ENCODE data around the gene COA1.
"Not testable (repeated sequence)": the region's sequence is repeated elsewhere in the genome, so short reads cannot be mapped to it uniquely, and the experiment has no call there.

COA1 gene

DNA sequence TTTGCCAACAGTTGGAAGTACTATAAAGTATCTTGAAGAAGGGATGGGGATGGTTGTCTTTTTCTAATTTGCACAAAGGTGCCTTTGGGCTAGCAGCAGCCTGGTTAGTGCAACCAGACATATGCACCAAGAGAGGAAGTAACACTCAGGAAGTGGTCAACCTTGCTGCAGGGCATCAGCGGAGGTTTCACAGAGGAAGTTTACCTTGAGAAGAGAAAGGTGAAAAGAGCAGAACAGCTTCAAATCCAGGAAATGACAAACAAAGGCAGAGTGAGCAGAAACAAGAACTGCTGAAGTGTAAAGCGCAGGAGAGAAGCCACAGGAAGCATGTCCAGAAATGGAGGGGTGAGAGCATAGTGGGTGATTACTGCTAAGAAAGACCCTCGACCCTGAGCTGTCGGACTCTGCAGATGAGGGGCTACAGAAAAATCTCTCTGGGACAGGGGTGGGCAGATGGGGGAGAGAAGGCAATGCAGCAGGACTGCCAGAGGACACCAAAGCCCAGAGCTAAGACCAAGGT lies 79.5 kb downstream of the COA1 start:
- DNase-seq, result peak; percentile 29

DNA sequence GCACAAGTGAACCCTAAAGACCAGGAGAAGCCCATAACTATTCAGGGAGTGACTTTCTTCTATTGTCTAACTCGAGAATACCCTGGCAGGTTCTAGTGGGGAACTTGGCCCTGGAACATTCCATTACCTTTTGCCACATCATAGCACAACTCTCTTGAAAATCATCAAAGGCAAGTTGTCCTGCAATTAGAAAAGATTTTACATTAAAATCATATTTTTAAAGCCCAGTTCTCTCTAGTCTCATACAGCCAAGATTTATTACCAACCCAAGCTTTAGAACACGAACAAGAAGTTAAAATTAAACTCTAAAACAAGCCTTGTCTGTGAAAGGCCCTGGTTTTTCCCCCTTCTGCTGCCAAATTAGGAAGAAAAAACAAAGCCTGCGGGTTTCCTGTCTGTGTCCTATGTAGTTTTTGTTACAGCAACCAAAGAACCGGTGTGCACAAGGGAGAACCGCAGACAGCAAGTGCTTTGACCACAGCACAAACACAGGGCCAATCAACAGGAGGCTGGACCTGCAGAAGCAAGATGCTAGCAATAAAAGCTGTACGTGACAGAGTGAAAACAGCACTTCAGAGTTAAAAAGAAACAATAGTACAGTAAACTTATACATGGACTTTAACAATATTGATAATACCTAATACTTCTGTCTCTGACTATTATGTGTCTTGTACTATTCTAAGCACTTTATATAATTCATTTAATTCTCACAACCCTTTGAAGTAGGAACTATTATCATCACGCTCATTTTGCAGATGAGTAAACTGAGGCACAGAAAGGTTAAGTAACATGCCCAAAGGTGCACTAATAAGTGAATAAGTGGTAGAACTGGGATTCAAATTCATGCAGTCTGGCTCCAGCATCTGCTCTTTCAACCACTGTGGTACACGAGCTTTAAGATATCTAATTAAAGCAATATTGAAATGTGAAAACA lies 80.6 kb downstream of the COA1 start:
- DNase-seq, result peak; percentile 36

DNA sequence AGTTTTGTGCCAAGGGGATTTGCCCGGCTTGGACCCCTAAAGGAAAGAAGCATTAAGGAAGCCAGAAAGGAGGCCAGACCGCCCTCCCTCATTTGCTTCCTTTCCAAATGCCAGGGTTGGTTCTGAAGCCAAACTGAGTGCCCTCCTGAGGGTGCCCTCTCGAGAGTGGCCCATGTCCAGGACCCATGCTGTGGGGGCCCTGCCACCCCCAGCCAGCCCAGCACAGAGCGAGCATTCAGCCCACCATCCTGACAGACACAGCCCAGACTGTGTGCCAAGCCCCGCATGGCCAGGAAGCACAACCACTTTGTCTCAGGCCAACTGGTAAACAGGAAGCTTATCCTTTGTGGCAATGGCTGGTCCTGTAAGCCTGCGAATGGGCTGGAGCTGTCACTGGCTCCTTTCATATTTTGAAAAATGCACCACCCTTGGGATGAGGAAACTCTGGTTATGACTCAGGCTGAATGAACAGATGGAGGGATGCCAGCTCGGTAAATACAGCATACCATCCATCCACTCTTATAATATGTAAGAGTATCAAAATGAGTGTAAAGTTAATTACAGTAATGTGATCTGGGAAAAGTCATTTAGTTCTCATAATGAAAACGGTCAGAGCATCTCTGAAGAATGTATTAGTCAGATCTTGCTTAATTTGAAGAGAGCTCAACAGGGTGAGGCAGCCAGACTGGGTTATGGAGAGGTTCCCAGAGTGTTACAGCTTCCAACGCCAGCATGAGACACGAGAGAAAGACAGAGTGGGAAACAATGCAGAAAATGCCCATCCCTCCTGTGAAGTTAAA lies 81.5 kb downstream of the COA1 start:
- no peak for DNase-seq

DNA sequence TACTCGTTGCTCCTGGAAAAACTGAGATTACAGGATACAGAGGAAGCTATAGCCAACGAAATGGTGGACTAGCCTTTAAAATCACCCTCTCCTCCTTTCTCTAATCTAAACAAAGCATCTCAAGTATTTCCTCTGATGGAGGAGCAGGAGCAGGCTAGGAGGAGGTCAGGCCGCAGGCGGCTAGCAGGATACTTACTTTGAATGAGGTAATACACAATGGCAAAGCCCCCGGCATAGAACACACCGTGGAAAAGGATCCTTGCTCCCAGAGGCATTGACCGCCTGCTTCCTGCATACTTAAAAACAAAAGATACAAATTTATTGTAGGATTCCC lies 82.0 kb downstream of the COA1 start:
- DNase-seq, result no peak

DNA sequence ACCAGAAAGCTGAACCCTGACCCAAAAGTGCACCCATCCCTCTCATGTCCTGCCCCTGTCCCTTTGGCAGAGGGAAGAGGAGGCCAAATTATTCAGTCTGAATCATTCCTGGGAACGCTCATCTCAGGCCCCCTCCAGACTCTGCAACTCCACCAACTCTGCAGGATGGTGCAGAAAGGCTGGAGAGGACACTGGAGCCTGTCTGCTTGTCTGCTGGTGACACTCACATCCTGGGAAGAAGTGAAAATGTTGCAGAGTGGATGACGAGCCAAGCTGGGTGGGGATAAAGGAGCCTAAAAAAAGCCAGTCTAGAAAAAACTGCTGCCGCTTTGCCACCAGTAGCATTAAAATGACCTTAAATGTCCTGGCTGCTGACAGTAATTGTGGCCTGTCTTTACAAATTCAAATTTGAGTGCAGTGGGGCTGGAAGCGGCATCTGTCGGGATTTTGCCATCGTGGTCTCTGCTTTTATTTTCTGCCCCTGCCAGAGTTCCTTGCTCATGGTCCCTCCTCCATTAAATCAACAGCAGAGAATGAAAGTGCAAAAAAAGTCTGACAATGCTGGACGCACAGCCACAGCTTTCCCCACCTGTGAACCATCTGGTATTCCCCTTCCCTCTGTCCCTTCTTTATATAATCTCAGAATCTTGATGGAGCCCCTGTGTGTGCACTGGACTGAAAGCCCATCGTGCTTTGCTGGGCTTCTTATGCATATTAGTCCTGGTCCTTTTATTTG lies 82.6 kb downstream of the COA1 start:
- no peak for DNase-seq

DNA sequence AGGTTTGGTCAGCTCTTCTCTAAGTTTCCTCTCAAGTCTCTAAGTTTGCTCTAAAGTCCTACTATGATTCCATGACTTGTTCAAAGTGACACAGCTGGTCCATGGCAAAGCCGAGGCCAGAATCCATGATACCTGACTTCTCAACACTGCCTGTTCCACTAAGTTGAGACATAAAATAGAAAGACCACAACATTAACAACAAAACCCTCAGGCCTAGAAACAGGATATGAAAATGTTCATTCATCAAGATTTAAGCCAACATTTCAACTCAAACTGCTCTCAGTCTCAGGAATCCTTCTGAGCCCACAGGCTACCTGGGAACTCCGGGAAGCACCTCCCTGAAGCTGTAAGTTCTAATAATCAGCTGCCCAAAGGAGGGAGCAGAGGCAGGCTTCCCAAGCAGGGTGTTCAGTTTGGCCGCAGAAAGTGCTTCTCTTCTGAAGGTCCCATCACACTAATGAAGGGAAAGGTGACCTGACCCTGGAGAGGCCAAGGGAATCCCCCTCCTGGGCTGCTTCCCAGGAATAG lies 83.6 kb downstream of the COA1 start:
- no peak for DNase-seq

DNA sequence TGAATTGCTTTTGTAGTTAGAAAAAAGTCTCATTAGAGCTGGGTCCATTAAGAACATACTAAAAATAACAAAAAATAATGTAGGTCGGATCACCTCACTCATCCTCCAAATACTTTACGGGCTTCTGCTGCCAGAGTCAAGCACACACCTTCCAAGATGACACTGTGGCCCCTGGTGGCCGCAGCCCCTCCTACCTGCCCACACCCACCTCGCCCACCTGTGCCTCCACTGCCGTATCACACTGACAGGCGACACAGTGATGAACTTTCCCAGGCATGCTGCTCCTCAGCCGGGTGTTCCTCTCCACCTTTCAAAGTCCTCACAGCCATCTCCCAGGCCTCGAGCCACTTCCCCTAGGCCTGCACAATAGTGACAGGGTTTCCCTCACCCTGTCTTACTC lies 85.5 kb downstream of the COA1 start:
- DNase-seq, result no peak

DNA sequence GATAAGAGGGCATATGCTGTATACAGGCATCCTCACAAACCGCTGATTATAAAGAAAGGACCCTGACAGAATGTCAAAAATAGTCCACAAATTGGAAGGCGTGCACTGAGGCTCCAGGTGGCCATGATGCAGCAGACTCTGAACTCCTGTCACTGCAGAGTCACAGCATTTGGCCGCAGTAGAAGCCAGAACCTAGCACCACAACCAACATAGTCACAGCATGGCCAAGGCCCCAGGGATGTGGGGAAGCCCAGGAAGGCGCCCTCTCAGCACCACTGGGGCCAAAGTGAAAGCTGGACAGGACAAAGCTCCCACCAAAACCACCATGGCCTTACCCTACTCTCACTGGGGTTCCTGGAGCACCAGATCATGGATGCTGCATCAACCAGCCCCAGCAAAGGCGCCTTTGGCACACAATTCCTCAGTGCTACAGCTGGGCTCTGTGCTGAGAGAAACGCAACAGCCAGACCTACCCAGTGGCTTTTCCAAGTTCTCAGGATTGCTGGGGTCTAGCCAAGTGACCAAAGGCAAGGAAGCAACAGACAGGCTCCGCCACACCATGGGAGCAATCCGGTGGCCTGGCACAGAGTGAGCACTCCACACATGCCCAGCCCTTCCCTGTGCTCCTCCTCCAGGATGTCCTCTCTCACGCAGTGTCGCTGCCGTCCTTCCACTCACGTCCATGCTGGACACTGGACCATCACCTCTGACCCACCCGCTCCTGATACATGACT lies 86.3 kb downstream of the COA1 start:
- DNase-seq, result no peak

DNA sequence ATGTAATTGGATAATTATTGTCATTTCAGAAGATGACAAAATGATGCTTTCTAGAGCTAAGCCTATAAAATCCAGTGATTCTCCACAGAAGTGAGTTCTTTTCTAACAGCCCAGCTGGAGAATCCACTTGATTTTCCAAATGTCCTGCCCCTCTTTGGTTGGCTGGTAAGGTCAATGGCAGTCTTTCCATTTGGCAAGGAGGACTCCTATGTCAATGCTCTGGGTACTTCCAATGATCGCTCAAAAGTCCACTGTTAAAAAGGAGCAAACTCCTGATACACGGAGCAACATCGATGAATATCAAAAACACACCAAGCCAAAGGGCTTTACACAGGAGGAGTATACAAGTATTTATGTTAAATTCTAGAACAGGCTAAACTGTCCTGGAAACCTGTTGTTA lies 88.6 kb downstream of the COA1 start:
- no peak for DNase-seq

DNA sequence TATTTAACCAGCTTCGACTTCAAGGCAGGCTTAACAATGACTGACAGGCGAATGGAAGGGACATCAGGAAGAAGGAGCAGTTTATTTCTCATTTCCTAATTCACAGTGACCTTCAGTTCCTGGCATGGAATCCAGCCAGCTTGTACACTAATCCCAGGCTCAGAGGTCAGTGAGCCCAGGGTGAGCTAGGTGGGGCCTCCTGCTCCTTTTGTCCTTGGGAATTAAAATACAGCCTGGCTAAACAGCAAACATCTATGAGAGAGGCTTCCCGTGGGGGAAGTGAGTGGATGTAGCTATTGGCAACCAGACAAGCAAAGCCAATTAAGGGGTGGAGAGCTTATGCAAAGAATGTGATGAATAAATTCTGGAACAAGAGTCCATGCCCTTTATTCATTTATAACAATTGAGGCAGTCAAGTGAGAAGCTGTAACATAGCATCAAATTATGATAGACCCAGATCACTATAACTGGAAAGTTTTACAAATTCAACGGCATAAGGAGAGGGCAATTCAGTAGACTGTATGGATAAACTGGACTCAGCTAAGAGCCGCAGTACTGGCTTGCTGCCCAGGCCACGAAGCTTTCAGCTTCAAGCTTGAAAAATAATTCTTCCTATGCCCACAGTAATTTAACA lies 89.3 kb downstream of the COA1 start:
- no peak for DNase-seq

DNA sequence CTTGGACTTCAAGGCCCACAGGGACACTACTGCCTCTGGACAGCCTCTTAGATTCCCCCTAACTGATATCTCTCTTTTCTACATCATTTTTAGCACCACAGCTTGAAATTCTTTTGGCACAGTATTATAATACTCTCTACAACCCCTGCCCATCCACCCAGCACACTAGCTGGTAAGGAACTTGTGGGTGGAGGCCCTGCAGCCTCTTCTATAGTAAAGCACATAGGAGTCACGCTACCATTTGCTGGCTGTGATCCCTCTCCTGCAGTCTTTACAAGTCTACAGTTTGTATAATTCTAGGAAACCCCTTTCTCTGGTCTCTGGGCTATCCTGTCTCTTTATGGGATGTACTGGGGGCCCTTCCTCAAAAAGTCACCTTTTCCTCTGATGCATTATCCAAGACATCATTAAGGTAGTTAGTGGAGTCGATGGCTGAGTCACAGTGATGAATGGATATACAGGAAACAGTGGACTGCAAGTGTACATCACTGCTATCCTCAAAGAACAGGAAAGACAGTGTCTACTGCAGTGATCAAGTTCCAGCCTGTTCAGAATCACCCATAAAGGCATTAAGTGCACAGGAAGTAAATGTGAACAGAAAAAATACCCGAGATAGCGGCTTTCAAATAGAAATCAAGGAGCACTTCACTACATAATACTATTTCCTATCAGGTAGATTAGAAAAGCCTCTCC lies 92.1 kb downstream of the COA1 start:
- no peak for DNase-seq

DNA sequence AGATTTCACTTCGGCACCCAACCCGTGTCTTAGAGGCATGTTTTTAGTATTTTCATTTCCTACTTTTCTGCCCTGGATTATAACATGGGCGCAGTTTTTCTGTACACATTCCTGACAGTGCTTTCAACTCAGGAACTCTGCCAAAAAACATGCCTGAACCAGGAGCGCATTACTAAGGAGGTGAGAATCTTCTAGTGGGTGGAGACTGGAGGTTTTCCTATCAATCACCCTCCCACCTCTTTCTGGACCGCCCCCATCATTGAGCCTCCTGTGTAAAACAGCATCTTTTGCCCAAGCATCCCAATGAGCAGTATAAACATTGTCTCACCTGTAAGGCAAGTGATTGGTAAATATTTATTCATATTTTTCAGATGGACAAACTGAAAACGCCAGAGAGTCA lies 93.2 kb downstream of the COA1 start:
- DNase-seq, result no peak

DNA sequence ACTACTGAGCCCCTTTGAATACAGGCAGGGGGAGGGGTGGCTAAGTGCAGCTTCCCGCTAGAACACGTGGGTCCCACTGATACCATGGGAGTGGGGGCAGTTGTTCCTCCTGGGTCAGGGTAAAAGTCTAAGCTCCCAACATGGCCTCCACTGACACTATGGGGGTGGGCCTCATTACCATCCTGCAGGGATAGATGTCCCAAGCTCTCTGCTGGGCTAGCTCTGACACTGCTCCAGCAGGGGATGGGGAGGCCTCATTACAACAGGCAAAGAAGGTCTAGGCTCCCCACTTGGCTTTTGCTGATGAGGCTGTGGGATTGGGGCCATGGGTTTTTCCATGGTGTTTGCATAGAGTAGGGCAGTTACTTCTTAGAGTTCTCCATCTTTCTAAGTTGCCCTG lies 94.9 kb downstream of the COA1 start:
- no peak for DNase-seq

DNA sequence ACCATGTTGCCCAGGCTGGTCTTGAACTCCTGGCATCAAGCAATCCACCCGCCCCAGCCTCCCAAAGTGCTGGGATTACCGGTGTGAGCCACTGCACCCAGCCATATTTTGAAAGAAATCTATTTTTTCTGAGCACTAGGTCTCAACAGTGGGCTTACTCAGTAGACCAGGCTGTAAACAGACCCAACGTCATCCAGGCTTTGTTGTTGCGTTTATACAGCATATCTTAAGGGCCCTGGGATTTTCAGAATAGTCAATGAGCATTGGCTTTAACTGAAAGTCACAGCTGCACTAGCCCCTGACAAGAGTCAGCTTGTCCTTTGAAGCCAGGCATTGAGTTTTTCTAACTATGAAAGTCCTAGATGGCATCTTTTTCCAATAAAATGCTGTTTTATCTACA lies 96.6 kb downstream of the COA1 start:
- DNase-seq, result no peak

DNA sequence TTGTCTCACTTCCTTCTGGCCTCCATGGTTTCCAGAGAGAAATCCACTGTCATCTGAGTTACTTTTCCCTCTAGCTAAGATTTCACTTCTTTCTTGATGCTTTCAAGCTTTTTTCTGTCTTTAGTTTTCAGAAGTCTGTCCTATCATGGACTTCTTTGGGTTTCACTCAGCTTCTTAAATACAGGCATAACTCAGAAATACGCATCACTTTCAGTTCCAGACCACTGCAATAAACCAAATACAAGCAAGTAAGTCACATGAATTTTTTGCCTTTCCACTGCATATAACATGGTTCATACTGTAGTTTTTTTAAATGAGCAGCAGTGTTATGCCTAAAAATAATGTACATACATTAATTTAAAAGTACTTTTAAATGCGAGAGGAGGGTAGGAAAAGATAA lies 97.8 kb downstream of the COA1 start:
- no peak for DNase-seq

DNA sequence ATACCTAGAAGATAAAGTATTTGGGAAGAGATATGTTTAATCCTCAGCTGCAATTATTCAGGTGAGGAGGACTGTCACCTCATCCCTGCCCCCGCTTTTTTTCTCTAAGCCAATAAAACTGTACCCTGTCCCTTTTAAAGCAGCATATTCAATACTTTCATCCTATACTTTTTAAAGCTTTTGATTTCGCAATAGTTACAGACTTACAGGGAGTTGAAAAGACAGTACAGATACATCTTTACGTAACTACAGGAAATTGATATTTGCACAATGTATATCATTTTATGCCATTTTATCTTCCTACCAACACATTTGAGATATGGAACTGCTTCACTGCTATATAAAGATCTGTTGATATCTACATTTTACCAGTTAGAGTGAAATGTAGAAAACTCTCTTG lies 98.8 kb downstream of the COA1 start:
- no peak for DNase-seq

DNA sequence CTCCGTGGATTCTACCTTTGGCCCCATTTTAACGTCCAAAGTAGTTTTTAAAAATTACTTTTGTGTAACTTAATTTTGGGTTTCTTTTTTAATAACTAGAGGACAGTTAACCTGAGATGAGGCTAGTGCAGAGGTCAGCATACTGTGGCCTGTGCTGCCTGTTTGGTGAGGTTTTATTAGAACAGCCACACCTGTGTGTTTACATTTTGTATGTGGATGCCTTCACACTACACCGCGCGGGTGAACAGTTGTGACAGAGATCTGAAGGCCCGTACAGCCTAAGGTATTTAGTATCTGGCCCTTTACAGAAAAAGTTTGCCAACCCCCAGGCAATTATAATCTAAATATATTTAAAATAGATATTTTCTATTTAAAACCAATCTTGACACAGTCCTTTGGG lies 99.5 kb downstream of the COA1 start:
- DNase-seq, result no peak

DNA sequence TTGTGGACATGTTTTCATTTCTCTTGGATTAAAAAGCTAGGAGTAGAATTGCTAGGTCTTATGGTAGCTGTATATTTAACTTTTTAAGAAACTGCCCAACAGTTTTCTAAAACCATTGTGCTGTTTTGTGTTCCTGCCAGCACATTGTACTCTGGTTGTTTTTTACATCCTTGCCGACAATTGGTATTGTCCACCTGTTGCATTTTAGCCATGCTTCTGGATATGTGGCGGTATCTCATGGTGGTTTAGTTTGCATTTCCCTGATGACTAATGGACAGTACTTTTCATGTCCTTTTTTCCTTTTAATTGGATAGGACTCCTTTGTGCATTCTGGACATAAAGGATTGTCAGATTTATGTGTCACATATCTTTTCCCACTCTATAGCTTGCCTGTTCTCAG lies 100.9 kb downstream of the COA1 start:
- no peak for DNase-seq

DNA sequence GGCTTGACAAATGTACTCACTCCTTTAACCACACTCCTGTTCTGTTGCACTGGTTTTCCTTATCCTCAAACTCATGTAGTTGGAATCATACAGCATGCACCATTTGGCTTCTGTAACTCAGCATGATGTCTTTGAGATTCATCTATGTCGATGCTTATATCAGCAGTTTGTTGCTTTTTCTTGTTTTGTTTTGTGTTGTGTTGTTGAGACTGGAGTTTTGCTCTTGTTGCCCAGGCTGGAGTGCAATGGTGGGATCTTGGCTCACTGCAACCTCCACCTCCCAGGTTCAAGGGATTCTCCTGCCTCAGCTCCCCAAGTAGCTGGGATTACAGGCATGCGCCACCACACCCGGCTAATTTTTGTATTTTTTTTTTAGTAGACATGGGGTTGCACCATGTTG lies 101.5 kb downstream of the COA1 start:
- not testable (repeated sequence) for DNase-seq

DNA sequence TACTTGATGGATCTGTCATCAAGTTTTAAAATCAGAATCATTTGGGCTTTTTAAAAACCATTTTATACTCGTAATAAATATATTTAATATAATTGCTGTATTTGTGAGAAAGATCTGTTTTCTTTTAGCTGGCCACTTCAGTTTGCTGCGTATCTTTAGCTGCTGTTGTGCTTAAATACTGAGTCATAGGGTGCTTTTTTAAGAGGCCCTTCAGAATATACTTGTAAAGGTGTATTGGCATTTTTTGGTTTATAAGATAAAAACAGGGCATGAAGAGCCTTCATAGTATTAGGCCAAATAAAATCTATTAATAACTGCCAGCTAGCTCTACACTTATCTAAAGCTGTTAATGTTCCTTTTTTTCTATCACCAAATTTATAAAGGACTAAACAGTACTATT lies 102.6 kb downstream of the COA1 start:
- no peak for DNase-seq

DNA sequence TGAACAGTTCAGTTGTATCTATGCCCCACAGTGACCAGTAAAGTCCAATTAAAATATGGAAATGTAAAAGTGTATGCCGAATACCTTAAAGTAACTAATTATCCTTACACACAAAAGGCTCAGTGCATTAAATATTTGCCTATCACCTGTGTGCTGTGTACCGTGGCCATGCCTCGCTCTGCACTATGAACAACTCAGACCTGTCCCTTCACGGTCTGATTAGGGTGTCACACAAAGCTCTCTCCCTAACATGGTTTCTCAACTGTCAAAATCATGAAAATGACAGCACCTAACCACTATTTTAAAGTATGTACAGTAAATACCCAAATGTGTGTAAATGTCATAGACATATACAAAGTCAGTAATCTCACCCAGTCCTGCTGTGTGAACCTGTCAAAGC lies 103.3 kb downstream of the COA1 start:
- DNase-seq, result no peak
